Immature natural killer cell (primary cell): ENCODE results near the gene UBE2H. TPM values are rescaled to one million over a fixed set of nuclear protein-coding genes. Genes with fewer than 3 reads are reported as not detected.
"Not testable (repeated sequence)": the region's sequence is repeated elsewhere in the genome, so short reads cannot be mapped to it uniquely, and the experiment has no call there.

Experiments used
- DNase-seq, 3 donors: peaks; one replicate each; pipeline ENCODE4 v3.0.0; 2022; ENCODE audit warnings: mixed read lengths in 1 of 3
- H3K27ac Mint-ChIP-seq, 6 donors: one replicate each; pipeline ENCODE4 v1.8.0; 2020; ENCODE audit warnings: mixed read lengths in 6 of 6, mild to moderate bottlenecking in 5 of 6, inconsistent platforms in 4 of 6, moderate library complexity in 3 of 6
- H3K27me3 Mint-ChIP-seq, 3 donors: one replicate each; pipeline ENCODE4 v1.8.0; 2020 to 2021; ENCODE audit warnings: low read depth in 3 of 3, mild to moderate bottlenecking in 3 of 3, mixed read lengths in 3 of 3, moderate library complexity in 3 of 3, inconsistent platforms in 1 of 3
- H3K36me3 Mint-ChIP-seq, 3 donors: one replicate each; pipeline ENCODE4 v1.8.0; 2020; ENCODE audit warnings: mixed read lengths in 3 of 3, inconsistent platforms in 2 of 3, mild to moderate bottlenecking in 2 of 3
- H3K4me1 Mint-ChIP-seq, 2 donors: one replicate each; pipeline ENCODE4 v1.8.0; 2020; ENCODE audit warnings: inconsistent platforms in 2 of 2, mild to moderate bottlenecking in 2 of 2, mixed read lengths in 2 of 2, moderate library complexity in 1 of 2
- H3K4me3 Mint-ChIP-seq, 5 donors: one replicate each; pipeline ENCODE4 v1.8.0; 2020; ENCODE audit warnings: mild to moderate bottlenecking in 5 of 5, mixed read lengths in 5 of 5, inconsistent platforms in 3 of 5, moderate library complexity in 3 of 5
- H3K9me3 Mint-ChIP-seq, 6 donors: one replicate each; pipeline ENCODE4 v1.8.0; 2020; ENCODE audit warnings: mild to moderate bottlenecking in 6 of 6, mixed read lengths in 6 of 6, inconsistent platforms in 4 of 6, moderate library complexity in 3 of 6
- polyA plus RNA-seq, 3 donors: library from polyadenylated mRNA; unstranded; fragments of 300-500 nt; fragmentation: Illumina TruSeq; gene quantifications; one replicate each; pipeline ENCODE4 v1.2.3, GENCODE V29; 2021

Gene UBE2H
- 10 to 100 TPM; 28.1 to 71.9 (median 32.2) TPM for polyA plus RNA-seq

GRCh38 chr7:129952653-129953560 lies at the start of gene UBE2H:
TSS of gene UBE2H (minus strand) at chr7:129952960. CDS start at chr7:129952555, 405 bp downstream.
- H3K9me3 Mint-ChIP-seq, result no peaks in the 10 kb centered on the region
- H3K4me1 Mint-ChIP-seq, result peaks cover 6 to 8% of the 10 kb centered on the region in 2 donors
- peak within 1 kb of the TSS in 5 of 6 donors; percentile 95 to 100 (median 99) for H3K27ac Mint-ChIP-seq
- peak; percentile 82 to 88 (median 85) for DNase-seq
- peaks cover 14 to 21% (median 18%) of the 10 kb centered on the region in 3 donors for H3K27me3 Mint-ChIP-seq
- peaks cover 0 to 4% (median 0%) of the 10 kb centered on the region in 3 donors for H3K36me3 Mint-ChIP-seq
- H3K4me3 Mint-ChIP-seq, result peak within 1 kb of the TSS; percentile 93 to 100 (median 99)

DNA sequence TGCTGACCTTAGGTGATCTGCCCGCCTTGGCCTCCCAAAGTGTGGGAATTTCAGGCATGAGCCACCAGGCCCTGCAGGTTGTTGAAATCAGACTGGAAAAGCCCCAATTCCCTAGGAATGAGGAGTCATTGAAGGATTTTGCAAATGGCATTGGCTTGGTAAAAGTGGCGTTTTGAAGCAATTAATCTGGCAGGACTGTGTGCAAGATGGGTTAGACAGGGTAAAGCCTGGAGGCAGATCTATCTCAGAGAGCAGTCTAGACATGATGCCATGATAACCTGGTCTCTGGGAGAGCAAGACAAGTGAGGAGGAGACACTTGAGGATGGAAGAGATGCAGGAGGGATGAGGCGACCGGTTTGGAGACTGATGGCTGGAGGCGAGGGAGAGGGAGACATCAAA lies 45.7 kb upstream of the UBE2H start:
- Mint-ChIP-seq H3K27ac (no peak overlapping the region), H3K4me3 (no peak overlapping the region), H3K36me3 (no peaks in the 10 kb centered on the region), H3K9me3 (no peaks in the 10 kb centered on the region), H3K27me3 (peaks cover 0 to 3% (median 0%) of the 10 kb centered on the region in 3 donors), H3K4me1 (no peaks in the 10 kb centered on the region)
- DNase-seq, result no peak

- Mint-ChIP-seq H3K4me3 (no peak overlapping the region), H3K27ac (no peak overlapping the region), H3K27me3 (peaks cover 0 to 3% (median 0%) of the 10 kb centered on the region in 3 donors), H3K36me3 (no peaks in the 10 kb centered on the region), H3K9me3 (no peaks in the 10 kb centered on the region), H3K4me1 (no peaks in the 10 kb centered on the region)
- no peak for DNase-seq
Measured at GRCh38 chr7:129997285-129997684, 44.5 kb upstream of the UBE2H start.

DNA sequence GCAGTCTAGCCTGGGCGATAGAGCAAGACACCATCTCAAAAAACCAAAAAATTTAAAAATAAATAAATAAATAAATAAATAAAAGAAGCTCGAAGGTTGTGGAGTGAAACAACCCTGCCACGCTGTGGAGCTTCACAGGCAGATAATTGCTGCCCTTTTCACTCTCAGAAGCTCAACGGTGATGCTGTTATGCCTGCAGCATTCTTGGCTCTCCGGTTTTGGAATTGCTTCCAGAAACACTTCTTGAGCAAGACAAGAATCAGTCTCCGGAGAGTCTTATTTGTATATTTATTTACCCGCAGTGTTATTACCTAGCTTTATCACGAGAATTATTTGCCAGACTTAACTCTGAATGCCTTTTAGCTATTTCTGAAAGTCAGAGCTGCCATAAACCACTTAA lies 40.5 kb upstream of the UBE2H start:
- Mint-ChIP-seq H3K27me3 (peaks cover 1 to 3% (median 3%) of the 10 kb centered on the region in 3 donors), H3K4me1 (no peaks in the 10 kb centered on the region), H3K27ac (no peak overlapping the region)

GRCh38 chr7:129990403-129991192 lies 37.8 kb upstream of the UBE2H start:
- Mint-ChIP-seq H3K27ac (no peak overlapping the region), H3K4me3 (no peak overlapping the region), H3K4me1 (no peaks in the 10 kb centered on the region), H3K9me3 (no peaks in the 10 kb centered on the region), H3K27me3 (peaks cover 1 to 6% (median 3%) of the 10 kb centered on the region in 3 donors), H3K36me3 (no peaks in the 10 kb centered on the region)
- no peak for DNase-seq

More for the DNA sequence above, 40.5 kb upstream of the UBE2H start:
- no peak overlapping the region for H3K4me3 Mint-ChIP-seq
- DNase-seq, result no peak
- H3K36me3 Mint-ChIP-seq, result no peaks in the 10 kb centered on the region
- no peaks in the 10 kb centered on the region for H3K9me3 Mint-ChIP-seq

DNA sequence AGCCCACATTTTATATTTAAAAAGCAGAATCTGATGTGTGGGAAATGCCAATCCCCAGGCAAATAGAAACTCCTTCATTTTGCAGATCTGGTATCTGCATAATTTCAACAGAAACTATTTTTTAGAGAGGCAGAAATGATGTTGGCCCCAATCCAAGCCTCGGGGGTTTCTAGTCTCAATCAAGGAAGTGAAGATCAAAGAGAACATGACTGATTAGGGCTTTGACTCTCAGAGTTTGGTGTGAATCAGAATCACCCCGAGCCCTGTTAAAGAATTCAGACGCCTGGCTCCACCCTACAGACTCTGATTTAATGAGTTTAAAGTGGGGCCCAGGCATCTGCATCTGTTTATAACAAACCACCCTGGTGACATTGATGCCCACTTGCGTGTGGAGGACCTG lies 36.7 kb upstream of the UBE2H start:
- no peaks in the 10 kb centered on the region for H3K36me3 Mint-ChIP-seq

GRCh38 chr7:129986600-129986999 lies 33.8 kb upstream of the UBE2H start:
- H3K9me3 Mint-ChIP-seq, result no peaks in the 10 kb centered on the region
- no peaks in the 10 kb centered on the region for H3K36me3 Mint-ChIP-seq
- no peak overlapping the region for H3K4me3 Mint-ChIP-seq
- H3K27me3 Mint-ChIP-seq, result peaks cover 3 to 5% (median 5%) of the 10 kb centered on the region in 3 donors
- no peak for DNase-seq
- no peaks in the 10 kb centered on the region for H3K4me1 Mint-ChIP-seq
- H3K27ac Mint-ChIP-seq, result no peak overlapping the region

More for the DNA sequence above, 36.7 kb upstream of the UBE2H start:
- Mint-ChIP-seq H3K4me1 (no peaks in the 10 kb centered on the region), H3K9me3 (no peaks in the 10 kb centered on the region), H3K4me3 (no peak overlapping the region), H3K27ac (no peak overlapping the region), H3K27me3 (peaks cover 1 to 3% (median 3%) of the 10 kb centered on the region in 3 donors)
- no peak for DNase-seq

DNA sequence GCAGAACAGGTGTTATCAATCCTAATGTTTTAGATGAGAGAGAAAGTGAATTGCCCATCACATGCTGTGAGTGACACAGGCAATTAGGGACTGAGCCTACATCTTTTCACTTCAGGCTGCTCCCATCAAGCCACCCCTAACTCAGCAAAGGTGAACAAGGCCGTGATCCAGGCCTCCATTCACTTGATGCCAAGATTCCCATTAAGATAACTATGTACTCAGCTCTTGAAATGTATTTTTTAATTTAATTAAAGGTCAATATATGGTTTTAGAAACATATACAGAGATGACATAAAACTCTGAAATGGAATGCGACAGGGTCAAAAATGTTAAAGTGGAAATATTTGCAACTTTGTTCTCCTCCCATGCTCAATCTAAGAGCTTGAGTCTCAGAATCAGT lies 27.9 kb upstream of the UBE2H start:
- H3K36me3 Mint-ChIP-seq, result no peaks in the 10 kb centered on the region
- no peak overlapping the region for H3K27ac Mint-ChIP-seq
- peaks cover 2 to 8% (median 3%) of the 10 kb centered on the region in 3 donors for H3K27me3 Mint-ChIP-seq
- no peaks in the 10 kb centered on the region for H3K4me1 Mint-ChIP-seq
- H3K4me3 Mint-ChIP-seq, result no peak overlapping the region
- no peak for DNase-seq
- peaks cover 0 to 2% (median 0%) of the 10 kb centered on the region in 6 donors for H3K9me3 Mint-ChIP-seq

- H3K9me3 Mint-ChIP-seq, result peaks cover 0 to 2% (median 0%) of the 10 kb centered on the region in 6 donors
- peaks cover 0 to 6% (median 4%) of the 10 kb centered on the region in 3 donors for H3K27me3 Mint-ChIP-seq
- no peaks in the 10 kb centered on the region for H3K4me1 Mint-ChIP-seq
- H3K27ac Mint-ChIP-seq, result no peak overlapping the region
- DNase-seq, result no peak
- no peak overlapping the region for H3K4me3 Mint-ChIP-seq
- no peaks in the 10 kb centered on the region for H3K36me3 Mint-ChIP-seq
Measured at GRCh38 chr7:129975309-129975708, 22.5 kb upstream of the UBE2H start.

DNA sequence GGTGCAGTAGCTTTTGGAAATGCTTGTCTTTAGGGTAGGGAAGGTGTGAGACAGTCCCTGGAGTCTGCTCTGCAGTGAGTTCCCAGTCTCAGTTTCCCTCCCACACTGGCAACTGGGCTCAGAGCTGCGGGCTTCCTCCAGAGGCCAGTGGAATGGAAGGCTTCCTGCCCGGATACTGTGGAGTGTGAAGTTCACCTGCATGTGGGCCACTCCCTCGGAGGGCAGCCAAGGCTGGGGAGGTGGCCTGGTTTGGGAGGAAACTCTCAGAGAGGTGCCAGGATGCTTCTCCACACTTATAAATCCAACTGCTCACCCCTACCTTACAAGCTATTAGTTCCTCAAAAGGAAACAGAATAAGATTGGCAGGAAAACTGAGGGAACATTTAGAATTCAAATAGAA lies 18.1 kb upstream of the UBE2H start:
- no peaks in the 10 kb centered on the region for H3K36me3 Mint-ChIP-seq
- no peak overlapping the region for H3K27ac Mint-ChIP-seq
- no peaks in the 10 kb centered on the region for H3K9me3 Mint-ChIP-seq
- DNase-seq, result no peak
- H3K4me3 Mint-ChIP-seq, result no peak overlapping the region
- no peaks in the 10 kb centered on the region for H3K4me1 Mint-ChIP-seq
- peaks cover 0 to 4% (median 3%) of the 10 kb centered on the region in 3 donors for H3K27me3 Mint-ChIP-seq

- H3K36me3 Mint-ChIP-seq, result no peaks in the 10 kb centered on the region
- DNase-seq, result no peak
- no peak overlapping the region for H3K4me3 Mint-ChIP-seq
- peaks cover 0 to 4% (median 3%) of the 10 kb centered on the region in 3 donors for H3K27me3 Mint-ChIP-seq
- no peak overlapping the region for H3K27ac Mint-ChIP-seq
- no peaks in the 10 kb centered on the region for H3K4me1 Mint-ChIP-seq
- H3K9me3 Mint-ChIP-seq, result no peaks in the 10 kb centered on the region
Measured at GRCh38 chr7:129969881-129970446, 17.2 kb upstream of the UBE2H start.

- Mint-ChIP-seq H3K27me3 (peaks cover 0 to 3% (median 1%) of the 10 kb centered on the region in 3 donors), H3K36me3 (no peaks in the 10 kb centered on the region), H3K9me3 (no peaks in the 10 kb centered on the region), H3K27ac (no peak overlapping the region), H3K4me1 (no peaks in the 10 kb centered on the region), H3K4me3 (no peak overlapping the region)
- no peak for DNase-seq
Measured at GRCh38 chr7:129968592-129969383, 16.0 kb upstream of the UBE2H start.

GRCh38 chr7:129960204-129960475 lies 7.4 kb upstream of the UBE2H start:
- H3K27ac Mint-ChIP-seq, H3K27me3 Mint-ChIP-seq, H3K9me3 Mint-ChIP-seq, H3K4me1 Mint-ChIP-seq, DNase-seq, H3K4me3 Mint-ChIP-seq, H3K36me3 Mint-ChIP-seq: not testable (repeated sequence)
